ENCODE results near the gene NOS1AP.

DNA sequence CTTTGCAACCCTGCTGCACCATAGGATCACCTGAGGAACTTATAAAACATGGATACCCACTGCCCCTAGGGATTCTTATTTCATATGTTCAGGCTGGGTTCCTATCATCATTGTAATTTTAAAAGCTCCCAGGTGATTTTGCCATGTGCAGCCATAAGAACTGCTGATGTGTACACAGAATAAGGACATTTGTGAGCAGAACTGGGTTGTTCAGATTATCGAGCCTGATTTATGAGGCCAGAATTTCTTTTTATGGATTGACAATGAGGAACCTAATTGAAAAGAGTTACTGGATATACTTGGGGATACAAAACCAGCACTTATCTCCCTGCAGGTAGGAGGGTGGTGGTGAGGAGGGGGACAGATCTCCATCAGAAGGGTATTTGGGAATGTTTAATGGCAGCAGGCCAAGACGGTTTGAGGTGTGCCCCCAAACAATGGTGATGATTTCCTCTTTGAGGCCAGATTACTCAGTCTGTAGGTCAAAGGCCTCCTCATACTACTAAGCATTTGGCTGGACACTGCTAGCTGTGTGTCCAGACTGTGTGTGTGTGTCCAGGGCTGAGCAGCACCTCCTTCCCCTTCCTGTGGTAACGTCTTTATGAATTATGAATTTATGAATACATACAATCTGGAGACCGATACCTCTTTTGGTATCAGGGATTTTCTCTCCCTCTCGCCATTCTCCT lies 18.9 kb downstream of the NOS1AP start:
- no peak for TF ChIP-seq TAF1 (IDR thresholded peaks at IDR 0.05; ENCODE audit: borderline replicate concordance, insufficient read depth, low read length)
- TF ChIP-seq, protein P1, sequence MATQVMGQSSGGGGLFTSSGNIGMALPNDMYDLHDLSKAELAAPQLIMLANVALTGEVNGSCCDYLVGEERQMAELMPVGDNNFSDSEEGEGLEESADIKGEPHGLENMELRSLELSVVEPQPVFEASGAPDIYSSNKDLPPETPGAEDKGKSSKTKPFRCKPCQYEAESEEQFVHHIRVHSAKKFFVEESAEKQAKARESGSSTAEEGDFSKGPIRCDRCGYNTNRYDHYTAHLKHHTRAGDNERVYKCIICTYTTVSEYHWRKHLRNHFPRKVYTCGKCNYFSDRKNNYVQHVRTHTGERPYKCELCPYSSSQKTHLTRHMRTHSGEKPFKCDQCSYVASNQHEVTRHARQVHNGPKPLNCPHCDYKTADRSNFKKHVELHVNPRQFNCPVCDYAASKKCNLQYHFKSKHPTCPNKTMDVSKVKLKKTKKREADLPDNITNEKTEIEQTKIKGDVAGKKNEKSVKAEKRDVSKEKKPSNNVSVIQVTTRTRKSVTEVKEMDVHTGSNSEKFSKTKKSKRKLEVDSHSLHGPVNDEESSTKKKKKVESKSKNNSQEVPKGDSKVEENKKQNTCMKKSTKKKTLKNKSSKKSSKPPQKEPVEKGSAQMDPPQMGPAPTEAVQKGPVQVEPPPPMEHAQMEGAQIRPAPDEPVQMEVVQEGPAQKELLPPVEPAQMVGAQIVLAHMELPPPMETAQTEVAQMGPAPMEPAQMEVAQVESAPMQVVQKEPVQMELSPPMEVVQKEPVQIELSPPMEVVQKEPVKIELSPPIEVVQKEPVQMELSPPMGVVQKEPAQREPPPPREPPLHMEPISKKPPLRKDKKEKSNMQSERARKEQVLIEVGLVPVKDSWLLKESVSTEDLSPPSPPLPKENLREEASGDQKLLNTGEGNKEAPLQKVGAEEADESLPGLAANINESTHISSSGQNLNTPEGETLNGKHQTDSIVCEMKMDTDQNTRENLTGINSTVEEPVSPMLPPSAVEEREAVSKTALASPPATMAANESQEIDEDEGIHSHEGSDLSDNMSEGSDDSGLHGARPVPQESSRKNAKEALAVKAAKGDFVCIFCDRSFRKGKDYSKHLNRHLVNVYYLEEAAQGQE (IDR thresholded peaks at IDR 0.05; ENCODE audit: insufficient read depth in 1 of 2, low read depth in 2 of 2, low read length in 2 of 2), result no peak
- TF ChIP-seq POLR2AphosphoS5 (IDR thresholded peaks at IDR 0.05; ENCODE audit: low read depth, low read length), result no peak

Data from PFSK-1 (cell line).